Activated CD8-positive, alpha-beta T cell treated with anti-CD3 and anti-CD28 coated beads, Interleukin-2, amount 10 ng/mL, durations not matched to agents 7 days and 5 days (primary cell): ENCODE data around the gene DBF4B. TPM values are rescaled to one million over a fixed set of nuclear protein-coding genes. Genes with fewer than 3 reads are reported as not detected.
A peak's percentile ranks its signal among the peaks of the same experiment; 100 is the strongest.
"Not testable (repeated sequence)": the region's sequence is repeated elsewhere in the genome, so short reads cannot be mapped to it uniquely, and the experiment has no call there.

ENCODE experiments used
- ATAC-seq: fragments of 150-1000 bp; cut with Tn5 transposase; one replicate; pipeline ENCODE4 v1.10.0; 2021; ENCODE audit warnings: moderate library complexity
- CTCF ChIA-PET: fragments of 350-600 bp; sonication (Branson Sonifier 250); formaldehyde crosslinking; loops from one replicate; lab custom pipeline; 2021; ENCODE audit warnings: antibody characterized with exemption; lab: Charles Lee
- POLR2A ChIA-PET: fragments of 350-600 bp; sonication (Branson Sonifier 250); formaldehyde crosslinking; loops from one replicate; lab custom pipeline; 2021; ENCODE audit warnings: antibody characterized with exemption; lab: Charles Lee
- DNase-seq: peaks from one replicate; pipeline ENCODE4 v3.0.0-alpha.2; 2020
- H3K27ac Mint-ChIP-seq: one replicate; pipeline ENCODE4 v1.8.0; 2021; ENCODE audit warnings: mild to moderate bottlenecking, mixed read lengths
- H3K27me3 Mint-ChIP-seq: one replicate; pipeline ENCODE4 v1.8.0; 2021; ENCODE audit warnings: low read depth, mixed read lengths
- H3K36me3 Mint-ChIP-seq: one replicate; pipeline ENCODE4 v1.8.0; 2021; ENCODE audit warnings: low read depth, mixed read lengths
- H3K4me1 Mint-ChIP-seq: one replicate; pipeline ENCODE4 v1.8.0; 2021; ENCODE audit warnings: low read depth, mixed read lengths
- H3K4me3 Mint-ChIP-seq: one replicate; pipeline ENCODE4 v1.8.0; 2021; ENCODE audit warnings: mild to moderate bottlenecking, mixed read lengths
- H3K9me3 Mint-ChIP-seq: one replicate; pipeline ENCODE4 v1.8.0; 2022; ENCODE audit warnings: mixed read lengths; ENCODE audit not compliant: insufficient read depth
- total RNA-seq, 2 experiments: library from RNA; stranded (reverse); gene quantifications; one replicate each; pipeline ENCODE4 v1.2.3, GENCODE V29; 2021

Gene DBF4B
- total RNA-seq, 2 experiments from 2014 or later = 35.1 to 36.4 TPM

GRCh38 chr17:44754276-44754675 lies 45.8 kb downstream of the DBF4B start:
- ATAC-seq (no peak), DNase-seq (no peak)
- H3K27me3 Mint-ChIP-seq = peaks cover 16% of the 10 kb centered on the region
- no peak overlapping the region for H3K27ac Mint-ChIP-seq
- no peaks in the 10 kb centered on the region for H3K4me1 Mint-ChIP-seq
- CTCF ChIA-PET = no interaction called here
- no peak overlapping the region for H3K4me3 Mint-ChIP-seq
- H3K36me3 Mint-ChIP-seq = peaks cover 8% of the 10 kb centered on the region
- POLR2A ChIA-PET = interaction anchor here (0.6 kb wide), 1 partner anchor 15 kb away, joined by 3 read pairs; no protein-coding TSS in a partner anchor
- no peaks in the 10 kb centered on the region for H3K9me3 Mint-ChIP-seq

DNA sequence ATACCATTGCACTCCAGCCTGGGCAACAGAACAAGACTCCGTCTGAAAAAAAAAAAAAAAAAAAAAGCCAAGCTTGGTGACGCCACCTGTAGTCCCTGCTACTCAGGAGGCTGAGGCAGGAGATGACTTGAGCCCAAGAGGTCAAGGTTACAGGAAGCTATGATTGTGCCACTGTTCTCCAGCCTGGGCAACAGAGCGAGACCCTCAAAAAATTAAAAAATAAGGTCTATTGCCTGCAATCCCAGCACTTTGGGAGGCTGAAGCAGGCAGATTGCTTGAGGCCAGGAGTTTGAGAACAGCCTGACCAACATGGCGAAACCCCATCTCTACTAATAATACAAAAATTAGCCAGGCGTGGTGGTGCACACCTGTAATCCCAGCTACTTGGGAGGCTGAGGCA lies 46.7 kb downstream of the DBF4B start:
- ATAC-seq, H3K36me3 Mint-ChIP-seq, H3K4me3 Mint-ChIP-seq, DNase-seq, H3K4me1 Mint-ChIP-seq, H3K27ac Mint-ChIP-seq, CTCF ChIA-PET, H3K9me3 Mint-ChIP-seq: not testable (repeated sequence)
- POLR2A ChIA-PET = interaction anchor here (0.6 kb wide), 2 partner anchors 16 to 127 kb away, joined by 3 read pairs; no protein-coding TSS in a partner anchor
- H3K27me3 Mint-ChIP-seq = peaks cover 16% of the 10 kb centered on the region

- Mint-ChIP-seq H3K36me3 (no peaks in the 10 kb centered on the region), H3K4me1 (no peaks in the 10 kb centered on the region), H3K27ac (no peak overlapping the region), H3K9me3 (no peaks in the 10 kb centered on the region), H3K27me3 (peaks cover 25% of the 10 kb centered on the region), H3K4me3 (no peak overlapping the region)
- ATAC-seq (no peak), DNase-seq (no peak)
- ChIA-PET CTCF (no interaction called here), POLR2A (no interaction called here)
These were observed 48.8 kb downstream of the DBF4B start for GRCh38 chr17:44757045-44757917.

- Mint-ChIP-seq H3K36me3 (no peaks in the 10 kb centered on the region), H3K9me3 (no peaks in the 10 kb centered on the region)
- POLR2A ChIA-PET = no interaction called here
These were observed 49.5 kb downstream of the DBF4B start for GRCh38 chr17:44757918-44758413.

GRCh38 chr17:44758414-44759085 lies 50.1 kb downstream of the DBF4B start, which contains the start of gene ADAM11:
Gene ADAM11, plus strand, starts transcription at chr17:44758988. Its CDS starts 212 bp downstream, at chr17:44759200.
- ATAC-seq (peak; percentile 54), DNase-seq (no peak)
- ChIA-PET POLR2A (no interaction called here), CTCF (no interaction called here)
- H3K9me3 Mint-ChIP-seq = no peaks in the 10 kb centered on the region
- no peaks in the 10 kb centered on the region for H3K36me3 Mint-ChIP-seq
- H3K4me3 Mint-ChIP-seq = no peak within 1 kb of the TSS
- H3K4me1 Mint-ChIP-seq = no peaks in the 10 kb centered on the region
- H3K27ac Mint-ChIP-seq = no peak within 1 kb of the TSS
- peaks cover 26% of the 10 kb centered on the region for H3K27me3 Mint-ChIP-seq

More at GRCh38 chr17:44757918-44758413, 49.5 kb downstream of the DBF4B start:
- Mint-ChIP-seq H3K27me3 (peaks cover 25% of the 10 kb centered on the region), H3K4me3 (no peak overlapping the region), H3K4me1 (no peaks in the 10 kb centered on the region), H3K27ac (no peak overlapping the region)
- ATAC-seq = no peak
- no peak for DNase-seq
- CTCF ChIA-PET = no interaction called here

- ATAC-seq (peak; percentile 55), DNase-seq (no peak)
- Mint-ChIP-seq H3K27ac (no peak overlapping the region), H3K4me3 (no peak overlapping the region), H3K36me3 (no peaks in the 10 kb centered on the region), H3K4me1 (no peaks in the 10 kb centered on the region), H3K27me3 (peaks cover 26% of the 10 kb centered on the region), H3K9me3 (no peaks in the 10 kb centered on the region)
- POLR2A ChIA-PET = no interaction called here
- CTCF ChIA-PET = interaction anchor here (0.9 kb wide), 1 partner anchor 20 kb away, joined by 3 read pairs; no protein-coding TSS in a partner anchor
These were observed 50.8 kb downstream of the DBF4B start for GRCh38 chr17:44759086-44759915.

DNA sequence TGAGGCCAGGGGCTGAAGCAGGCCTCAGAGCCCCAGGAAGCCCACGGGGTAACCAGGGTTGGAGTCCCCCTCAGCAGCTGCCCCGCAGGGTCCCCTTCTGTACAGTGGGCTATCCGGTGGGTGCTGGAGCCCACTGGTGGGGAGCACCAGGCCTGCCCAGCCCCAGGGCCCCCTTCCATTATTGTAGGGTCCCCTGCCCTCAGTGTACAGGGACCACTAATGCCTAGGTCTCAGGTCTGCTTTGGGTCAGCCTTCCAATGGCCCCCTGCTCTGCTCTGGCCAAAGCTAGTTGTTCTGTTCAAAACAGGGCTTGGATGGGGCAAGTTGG lies 51.4 kb downstream of the DBF4B start:
- no peaks in the 10 kb centered on the region for H3K36me3 Mint-ChIP-seq
- no peak for DNase-seq
- no peaks in the 10 kb centered on the region for H3K9me3 Mint-ChIP-seq
- peaks cover 26% of the 10 kb centered on the region for H3K27me3 Mint-ChIP-seq
- ChIA-PET CTCF (interaction anchor here (0.9 kb wide), 1 partner anchor 20 kb away, joined by 3 read pairs; no protein-coding TSS in a partner anchor), POLR2A (no interaction called here)
- H3K4me3 Mint-ChIP-seq = no peak overlapping the region
- no peak overlapping the region for H3K27ac Mint-ChIP-seq
- H3K4me1 Mint-ChIP-seq = no peaks in the 10 kb centered on the region
- no peak for ATAC-seq

DNA sequence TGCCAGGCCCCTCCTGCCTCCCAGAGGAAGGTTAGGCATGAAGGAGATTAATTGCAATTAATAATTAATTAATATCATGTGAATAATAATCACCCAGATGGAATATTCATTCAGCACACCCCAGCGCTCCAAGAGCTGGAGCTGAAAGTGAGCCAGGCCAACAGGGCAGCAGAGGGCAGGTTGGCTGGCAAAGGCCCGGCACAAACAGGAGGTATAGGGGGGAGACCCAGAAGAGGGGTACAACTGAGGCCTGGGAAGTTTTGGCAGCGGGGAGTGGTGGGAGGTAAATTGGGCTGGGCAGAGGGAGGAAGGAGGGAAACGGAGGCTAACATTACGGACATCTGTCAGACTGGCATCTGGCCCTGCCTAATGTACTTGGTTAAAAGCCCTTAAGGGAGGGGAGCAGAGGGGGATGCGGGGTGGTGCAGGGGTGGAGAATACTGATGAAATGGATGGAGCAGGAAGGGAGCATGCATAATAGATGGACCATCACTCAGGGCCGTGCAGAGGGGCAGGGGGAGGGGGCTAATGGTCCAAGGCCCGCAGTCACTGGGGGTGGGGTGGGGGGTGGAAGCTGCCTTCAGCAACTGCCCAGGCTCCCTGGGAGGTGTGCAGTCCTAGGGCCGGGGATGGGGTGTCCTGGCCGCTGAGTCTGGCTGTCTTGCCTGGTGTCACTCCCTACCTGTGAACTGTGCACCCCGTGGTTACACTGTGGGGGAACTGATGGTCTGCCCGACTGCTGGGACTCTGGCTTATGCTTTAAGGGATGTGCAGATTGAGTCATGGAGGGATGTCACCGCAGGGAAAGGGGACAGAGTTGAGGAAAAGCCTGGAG lies 52.2 kb downstream of the DBF4B start:
- H3K36me3 Mint-ChIP-seq = no peaks in the 10 kb centered on the region
- no peaks in the 10 kb centered on the region for H3K9me3 Mint-ChIP-seq
- ChIA-PET POLR2A (no interaction called here), CTCF (interaction anchor here (0.9 kb wide), 2 partner anchors 15 to 19 kb away, joined by 3 read pairs; no protein-coding TSS in a partner anchor)
- no peak overlapping the region for H3K27ac Mint-ChIP-seq
- DNase-seq (no peak), ATAC-seq (no peak)
- no peaks in the 10 kb centered on the region for H3K4me1 Mint-ChIP-seq
- H3K27me3 Mint-ChIP-seq = peaks cover 27% of the 10 kb centered on the region
- no peak overlapping the region for H3K4me3 Mint-ChIP-seq

- peaks cover 3% of the 10 kb centered on the region for H3K4me1 Mint-ChIP-seq
- H3K9me3 Mint-ChIP-seq = no peaks in the 10 kb centered on the region
- no peaks in the 10 kb centered on the region for H3K36me3 Mint-ChIP-seq
- H3K27me3 Mint-ChIP-seq = peaks cover 33% of the 10 kb centered on the region
- H3K4me3 Mint-ChIP-seq = no peak overlapping the region
- no peak for DNase-seq
- ATAC-seq = no peak
- no peak overlapping the region for H3K27ac Mint-ChIP-seq
- POLR2A ChIA-PET = interaction anchor here (0.6 kb wide), 1 partner anchor 648 kb away, joined by 3 read pairs; no protein-coding TSS in a partner anchor
- CTCF ChIA-PET = interaction anchor here (0.9 to 1.7 kb wide), 3 partner anchors 13 to 17 kb away, joined by 3 to 5 read pairs (median 5); no protein-coding TSS in a partner anchor
These were observed 53.7 kb downstream of the DBF4B start for GRCh38 chr17:44761932-44762810.

DNA sequence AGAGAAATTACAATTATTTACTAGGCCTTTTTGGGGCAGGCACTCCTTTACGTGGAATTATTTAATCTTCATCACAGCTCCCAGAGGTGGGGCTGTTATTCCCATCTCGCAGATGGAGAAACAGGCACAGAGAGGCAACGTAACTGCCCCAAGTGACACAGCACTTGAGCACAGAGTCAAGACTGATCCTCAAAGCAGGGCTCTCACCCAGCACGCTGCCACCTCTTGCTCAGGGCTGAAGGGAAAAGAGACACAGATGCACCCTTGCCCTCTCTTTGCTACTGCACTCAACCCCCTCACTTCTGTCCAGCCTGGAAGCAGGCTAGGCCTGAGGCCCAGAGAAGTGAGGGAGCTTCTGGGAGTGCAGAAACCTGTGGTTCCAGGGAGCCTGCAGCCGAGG lies 54.7 kb downstream of the DBF4B start:
- Mint-ChIP-seq H3K4me3 (no peak overlapping the region), H3K36me3 (no peaks in the 10 kb centered on the region), H3K27me3 (peaks cover 23% of the 10 kb centered on the region), H3K27ac (no peak overlapping the region), H3K9me3 (no peaks in the 10 kb centered on the region), H3K4me1 (peaks cover 10% of the 10 kb centered on the region)
- ATAC-seq (no peak), DNase-seq (no peak)
- CTCF ChIA-PET = interaction anchor here (0.5 to 1.7 kb wide), 5 partner anchors 11 to 102 kb away, joined by 3 to 5 read pairs (median 3); no protein-coding TSS in a partner anchor
- POLR2A ChIA-PET = no interaction called here
